ENCODE results near the gene LCOR.

The LCOR gene

DNA sequence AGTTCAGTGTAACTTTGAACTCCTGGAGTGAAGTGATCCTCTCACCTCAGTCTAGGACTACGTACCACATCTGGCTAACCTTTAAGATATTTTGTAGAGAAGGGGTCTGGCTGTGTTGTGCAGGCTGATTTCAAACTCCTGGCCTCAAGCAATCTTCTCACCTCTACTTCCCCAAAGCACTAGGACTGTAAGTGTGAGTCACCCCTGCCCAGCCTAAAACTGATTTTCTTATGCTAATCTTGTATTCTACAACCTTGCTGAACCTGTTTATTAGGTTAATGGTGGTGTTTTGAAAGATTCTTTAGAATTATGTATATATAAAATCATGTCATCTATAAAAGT lies 58.0 kb downstream of the LCOR start:
- no peak for DNase-seq (ENCODE audit: low read depth)

DNA sequence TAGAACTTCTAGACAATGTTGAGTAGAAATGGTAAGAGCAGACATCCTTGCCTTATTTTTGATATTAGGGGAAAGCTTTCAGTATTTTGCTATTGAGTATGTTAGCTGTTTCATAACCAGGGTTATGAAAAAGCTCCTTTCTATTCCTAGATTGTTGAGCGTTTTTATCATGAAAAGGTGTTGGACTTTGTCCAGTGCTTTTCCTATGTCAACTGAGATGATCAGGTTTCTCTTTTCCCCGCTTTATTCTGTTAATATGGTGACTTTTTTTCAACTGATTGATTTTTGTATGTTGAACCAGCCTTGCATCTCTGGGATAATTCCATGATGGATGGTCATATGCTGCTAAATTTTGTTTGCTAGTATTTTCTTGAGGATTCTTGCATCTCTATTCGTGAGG lies 58.5 kb downstream of the LCOR start:
- no peak for DNase-seq (ENCODE audit: low read depth)

DNA sequence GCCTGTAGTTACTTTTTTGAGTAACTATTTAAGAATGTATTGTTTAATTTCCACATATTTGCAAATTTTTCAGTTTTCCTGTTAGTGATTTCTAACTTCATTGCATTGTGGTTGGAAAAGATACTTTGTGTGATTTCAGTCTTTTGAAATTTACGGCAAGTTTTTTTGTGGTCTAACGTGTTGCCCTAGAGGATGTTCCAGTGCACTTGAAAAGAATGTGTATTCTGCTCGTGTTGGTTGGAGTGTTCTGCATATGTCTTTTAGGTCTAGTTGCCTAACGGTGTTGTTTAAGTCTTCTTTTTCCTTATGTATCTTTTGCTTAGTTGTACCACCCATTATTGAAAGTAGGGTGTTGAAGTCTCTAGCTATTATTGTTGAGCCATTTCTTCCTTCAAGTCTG lies 59.7 kb downstream of the LCOR start:
- no peak for DNase-seq (ENCODE audit: low read depth)

DNA sequence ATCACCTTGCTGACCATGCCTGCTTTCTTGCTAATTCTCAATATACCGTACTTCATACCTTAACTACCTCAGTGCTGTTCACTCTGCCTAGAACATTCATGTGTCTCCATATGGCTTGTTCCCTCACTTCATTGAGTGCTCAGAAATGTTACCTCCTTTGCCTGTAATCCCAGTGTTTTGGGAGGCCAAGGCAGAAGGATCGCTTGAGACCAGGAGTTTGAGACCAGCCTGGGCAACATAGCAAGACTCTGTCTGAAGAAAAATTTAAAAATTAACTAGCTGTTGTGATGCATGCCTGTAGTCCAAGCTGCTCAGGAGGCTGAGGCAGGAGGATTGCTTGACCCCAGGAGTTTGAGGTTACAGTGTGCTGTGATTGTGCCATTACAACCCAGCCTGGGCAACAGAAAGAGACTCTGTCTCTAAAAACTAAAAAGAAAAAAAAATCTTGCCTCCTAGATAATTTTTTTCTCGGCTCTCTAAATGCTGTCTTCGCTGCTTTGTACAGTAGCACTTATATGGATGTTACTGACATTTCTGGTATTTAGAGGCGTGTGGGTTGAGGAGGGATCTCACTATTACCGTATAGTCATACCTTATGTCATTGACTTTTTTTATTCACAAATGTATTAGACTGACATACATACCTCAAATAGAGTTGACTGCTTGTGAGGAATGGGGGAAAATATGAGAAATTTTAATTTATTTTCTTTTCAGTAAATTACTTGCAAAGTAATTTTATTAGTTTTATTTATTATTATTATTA lies 63.7 kb downstream of the LCOR start:
- DNase-seq (ENCODE audit: low read depth) = no peak

DNA sequence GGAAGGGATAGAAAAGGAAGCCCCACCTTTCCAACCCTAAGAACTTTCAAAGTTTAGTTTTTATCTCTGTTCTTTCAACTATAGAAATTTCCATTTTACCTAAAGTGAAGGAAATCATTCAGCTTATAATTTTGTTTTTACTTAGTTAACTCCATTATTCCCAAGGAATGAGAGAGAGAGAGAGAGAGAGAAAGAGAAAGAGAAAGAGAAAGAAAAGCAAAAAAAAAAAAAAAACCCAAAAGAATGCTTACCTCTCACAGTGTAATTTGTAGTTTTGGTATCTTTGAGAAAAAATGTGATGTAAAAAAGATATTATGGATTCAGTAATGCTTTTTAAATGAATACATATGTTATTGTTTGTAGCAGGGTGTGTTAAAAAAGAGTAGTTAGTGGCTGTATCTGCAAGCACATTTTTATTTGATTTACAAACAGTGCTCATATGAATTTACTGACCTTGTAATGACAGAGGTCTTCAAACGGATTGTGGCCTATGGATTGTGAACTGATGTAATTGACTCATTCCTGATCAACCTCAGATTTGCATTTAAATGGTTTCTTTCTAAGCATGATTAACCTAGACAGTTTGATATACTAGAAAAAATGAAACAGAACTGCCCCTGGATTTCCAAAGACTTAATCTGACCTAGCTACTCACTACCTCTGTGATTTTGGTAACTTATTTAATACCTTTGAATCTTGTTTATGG lies 64.9 kb downstream of the LCOR start:
- no peak for DNase-seq (ENCODE audit: low read depth)

DNA sequence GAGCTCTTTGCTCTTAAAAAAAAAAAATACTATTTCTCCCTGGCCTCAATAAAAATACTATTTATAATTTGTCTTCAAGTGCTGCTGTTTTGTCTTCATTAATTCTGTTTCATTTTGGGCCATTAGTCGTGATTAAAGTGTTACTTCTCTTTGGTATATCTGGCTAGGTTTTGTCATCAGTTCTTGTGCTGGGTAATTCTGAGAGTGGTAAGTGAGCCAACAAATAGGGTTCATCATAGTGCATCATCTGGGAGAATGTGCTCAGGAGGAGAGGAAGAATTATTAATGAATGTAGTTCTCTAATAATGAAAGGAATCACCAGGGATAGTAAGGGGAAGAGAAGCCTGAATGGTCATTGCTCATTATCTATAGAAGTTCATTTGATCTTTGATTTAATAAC lies 70.0 kb downstream of the LCOR start:
- no peak for DNase-seq (ENCODE audit: low read depth)

DNA sequence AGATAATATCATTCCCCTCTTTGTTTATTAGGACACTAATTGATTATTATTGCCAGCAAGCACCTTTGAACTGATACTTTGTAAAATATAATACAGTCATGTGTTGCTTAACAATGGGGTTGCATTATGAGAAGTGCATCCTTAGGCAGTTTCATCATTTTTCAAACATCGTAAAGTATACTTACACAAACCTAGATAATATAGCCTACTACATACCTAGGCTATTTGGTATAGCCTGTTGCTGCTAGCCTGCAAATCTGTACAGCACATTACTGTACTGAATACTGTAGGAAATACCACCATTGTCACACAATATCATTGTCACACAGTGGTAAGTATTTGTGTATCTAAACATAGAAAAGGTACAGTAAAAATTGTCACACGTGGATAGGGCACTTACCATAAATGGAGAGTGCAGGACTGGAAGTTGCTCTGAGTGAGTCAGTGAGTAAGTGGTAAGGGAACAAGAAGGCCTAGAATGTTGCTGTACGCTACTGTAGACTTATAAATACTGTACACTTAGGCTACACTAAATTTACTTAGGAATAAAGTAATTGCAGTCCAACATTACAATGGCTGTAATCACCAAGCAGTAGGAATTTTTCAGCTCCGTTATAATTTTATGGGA lies 70.7 kb downstream of the LCOR start:
- no peak for DNase-seq (ENCODE audit: low read depth)

DNA sequence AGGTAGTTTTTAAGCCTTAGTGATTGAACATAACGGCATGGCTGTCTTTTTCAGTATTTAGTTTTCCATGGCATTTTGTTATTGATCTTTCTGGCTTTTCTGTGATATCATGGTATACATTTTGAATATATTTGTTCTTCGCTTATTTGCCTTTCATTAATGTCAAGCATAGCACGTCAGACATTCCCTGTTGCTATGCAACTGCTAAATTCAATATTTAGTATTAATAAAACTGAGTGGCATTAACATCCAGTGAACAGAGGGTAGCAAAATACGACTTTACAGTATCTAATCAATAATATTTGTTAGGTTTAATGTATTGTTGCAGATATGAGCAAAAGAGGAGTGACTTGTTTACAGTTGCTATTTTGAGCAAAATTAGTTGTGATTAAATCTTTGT lies 72.5 kb downstream of the LCOR start:
- DNase-seq (ENCODE audit: low read depth) = no peak

DNA sequence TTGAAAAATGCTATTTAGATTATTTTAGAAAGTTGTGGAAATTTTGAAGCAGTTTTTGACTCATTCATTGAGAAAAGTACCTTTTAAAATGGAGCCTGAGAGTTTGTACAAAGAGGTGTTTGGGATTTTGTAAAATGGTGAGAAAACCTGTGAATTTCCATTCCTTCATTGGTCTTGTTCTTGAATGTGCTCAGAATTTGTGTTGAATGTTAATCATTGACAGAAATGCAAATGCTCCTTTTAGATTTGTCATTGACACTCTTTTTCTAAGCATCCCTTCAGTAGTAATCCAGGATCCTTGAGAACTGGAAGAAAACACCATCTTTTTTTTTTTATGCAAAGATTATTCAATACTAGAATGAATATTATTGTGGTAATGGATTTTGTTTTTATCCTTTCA lies 74.8 kb downstream of the LCOR start:
- no peak for DNase-seq (ENCODE audit: low read depth)

DNA sequence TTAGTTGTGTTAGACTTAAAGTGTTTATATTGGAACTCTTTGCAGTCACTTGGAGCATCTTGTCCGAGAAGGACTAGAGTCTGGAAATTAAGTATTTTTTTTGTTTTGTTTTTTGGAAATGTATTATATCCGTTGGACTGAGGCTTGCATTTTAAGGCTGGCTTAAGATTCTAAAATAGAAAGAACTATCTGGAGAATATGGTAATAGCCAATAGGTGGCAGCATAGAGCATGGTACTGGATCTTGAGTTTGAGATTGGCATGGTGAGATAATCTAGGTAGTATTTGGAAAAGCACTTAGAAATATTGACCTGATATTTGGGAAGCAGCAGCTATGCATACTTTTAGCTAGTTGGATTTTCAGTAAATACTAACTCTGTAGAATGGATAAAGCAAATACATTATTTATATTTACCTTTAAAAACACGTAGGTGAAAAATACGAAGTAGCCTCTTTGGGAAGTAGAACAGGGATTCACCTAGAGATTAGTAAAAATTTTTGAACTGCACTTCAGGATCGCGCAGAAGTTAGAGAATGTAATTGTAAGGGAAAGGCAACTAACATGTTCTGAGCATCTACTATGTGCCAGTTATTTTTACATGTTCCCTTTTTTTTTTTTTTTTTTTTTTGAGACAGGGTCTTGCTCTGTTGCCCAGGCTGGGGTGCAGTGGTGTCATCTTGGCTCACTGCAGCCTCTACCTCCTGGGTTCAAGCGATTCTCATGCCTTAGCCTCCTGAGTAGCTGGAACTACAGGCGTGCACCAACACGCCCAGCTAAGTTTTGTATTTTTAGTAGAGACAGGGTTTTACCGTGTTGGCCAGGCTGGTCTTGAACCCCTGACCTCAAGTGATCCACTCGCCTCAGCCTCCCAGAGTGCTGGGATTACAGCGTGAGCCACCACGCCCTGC lies 78.6 kb downstream of the LCOR start:
- no peak for DNase-seq (ENCODE audit: low read depth)

DNA sequence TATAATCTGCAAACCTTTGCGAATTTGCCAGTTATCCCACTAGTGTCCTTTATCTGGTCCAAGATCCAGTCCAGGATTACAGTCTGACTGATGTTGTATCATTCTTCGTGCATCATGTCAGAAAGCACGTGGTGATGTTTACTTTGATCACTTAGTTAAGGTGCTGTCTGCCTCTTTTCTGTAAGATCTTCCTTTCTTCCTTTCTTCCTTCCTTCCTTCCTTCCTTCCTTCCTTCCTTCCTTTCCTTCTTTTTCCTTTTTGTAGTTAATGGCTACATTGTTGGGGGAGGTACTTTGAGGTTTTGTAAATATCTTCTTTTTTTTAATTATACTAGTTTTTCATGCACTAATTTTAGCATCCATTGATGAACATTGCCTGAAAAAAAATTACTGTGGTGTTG lies 80.3 kb downstream of the LCOR start:
- no peak for DNase-seq (ENCODE audit: low read depth)

DNA sequence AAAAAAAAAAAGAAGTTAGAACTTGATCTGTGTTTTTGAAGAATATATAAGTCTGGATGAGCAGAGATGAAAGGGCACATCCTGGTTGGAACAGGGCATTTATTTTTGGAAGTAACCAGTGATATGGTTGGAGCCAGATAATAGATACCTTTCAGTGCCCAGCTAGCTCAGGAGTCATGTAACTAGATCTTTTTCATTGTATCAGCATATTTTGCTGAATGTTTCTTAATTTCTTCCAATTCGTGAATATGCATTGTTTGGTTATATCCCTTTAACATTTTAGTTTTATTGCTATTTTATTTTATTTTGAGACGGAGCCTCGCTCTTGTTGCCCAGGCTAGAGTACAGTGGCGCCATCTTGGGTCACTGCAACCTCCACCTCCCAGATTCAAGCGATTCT lies 81.8 kb downstream of the LCOR start:
- no peak for DNase-seq (ENCODE audit: low read depth)

DNA sequence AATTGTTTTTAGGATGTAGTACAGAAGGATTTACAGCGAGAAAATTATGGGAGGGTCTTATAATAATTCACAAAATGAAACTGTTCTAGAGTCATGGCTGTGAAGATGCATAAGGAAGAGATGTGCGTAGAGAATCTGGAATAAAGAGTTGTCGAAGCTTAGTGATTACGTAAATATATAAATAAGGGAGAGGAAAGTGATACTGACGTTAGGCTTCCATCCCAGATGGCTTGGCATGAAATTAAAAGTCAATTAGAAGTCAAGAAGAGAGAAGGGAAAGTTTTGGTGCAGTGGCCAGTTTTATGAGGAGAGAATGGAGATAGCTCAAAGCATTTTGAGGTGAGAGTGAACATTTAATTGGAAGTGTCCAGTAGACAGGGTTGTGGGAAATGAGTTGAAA lies 85.5 kb downstream of the LCOR start:
- no peak for DNase-seq (ENCODE audit: low read depth)

DNA sequence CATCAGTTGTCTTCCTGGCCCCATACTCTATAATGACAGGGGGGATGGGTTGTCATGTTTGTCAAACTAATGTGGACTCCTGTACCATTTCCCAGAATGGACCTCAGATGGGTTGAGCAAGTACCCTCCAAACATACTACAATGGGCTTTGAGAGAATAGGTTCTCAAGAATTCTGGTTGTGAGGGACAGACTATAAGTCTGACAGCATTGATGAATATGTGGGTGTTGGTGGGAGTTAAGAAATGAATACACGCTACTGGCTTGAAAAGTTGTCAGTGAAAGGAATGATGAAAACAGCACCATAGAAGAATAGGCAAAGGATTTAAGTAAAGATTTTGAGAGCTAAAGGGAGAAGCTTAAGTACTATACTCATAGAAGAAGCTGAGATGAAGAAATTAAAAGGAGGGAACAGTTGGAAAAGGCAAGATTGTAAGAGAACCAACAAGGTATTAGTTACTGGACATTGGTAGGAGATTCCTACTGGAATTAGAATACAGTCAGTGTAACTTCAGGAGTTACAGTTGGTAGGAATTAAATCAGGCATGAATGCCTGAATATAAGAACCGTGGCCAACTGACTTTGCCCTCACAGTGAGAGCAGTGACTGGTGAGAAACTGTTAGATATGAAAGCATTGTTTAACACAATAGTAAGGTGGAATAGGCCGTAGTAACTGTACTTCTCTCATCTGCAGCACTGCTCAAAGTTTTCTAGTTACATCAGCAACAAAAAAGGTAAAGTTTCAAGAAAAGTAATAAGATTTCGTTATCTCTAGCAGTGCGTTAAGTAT lies 86.3 kb downstream of the LCOR start:
- no peak for DNase-seq (ENCODE audit: low read depth)

DNA sequence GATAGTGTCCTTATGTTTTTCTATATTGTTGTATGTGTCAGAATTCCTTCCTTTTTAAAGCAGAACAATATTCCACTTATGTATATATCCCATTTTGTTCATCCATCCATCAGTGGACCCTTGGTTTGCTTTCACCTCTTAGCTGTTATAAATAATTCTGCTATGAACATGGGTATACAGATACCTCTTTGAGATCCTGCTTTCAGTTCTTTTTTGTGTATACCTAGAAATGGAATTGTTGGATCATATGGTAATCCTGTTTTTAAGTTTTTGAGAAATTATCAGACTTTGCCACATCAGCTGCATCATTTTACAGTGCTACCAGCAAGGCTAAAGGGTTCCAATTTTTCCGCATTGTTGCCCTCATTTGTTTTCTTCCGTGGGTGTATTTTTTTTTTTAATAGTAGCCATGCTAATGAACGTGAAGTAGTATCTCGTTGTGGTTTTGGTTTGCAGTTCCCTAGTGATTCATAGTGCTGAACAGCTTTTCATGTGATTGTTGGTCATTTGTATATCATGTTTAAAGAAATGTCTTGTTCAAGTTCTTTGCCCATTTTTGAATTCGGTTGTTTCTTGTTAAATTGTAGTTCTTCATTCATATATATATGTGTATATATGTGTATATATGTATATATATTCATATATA lies 87.8 kb downstream of the LCOR start:
- DNase-seq (ENCODE audit: low read depth) = no peak

DNA sequence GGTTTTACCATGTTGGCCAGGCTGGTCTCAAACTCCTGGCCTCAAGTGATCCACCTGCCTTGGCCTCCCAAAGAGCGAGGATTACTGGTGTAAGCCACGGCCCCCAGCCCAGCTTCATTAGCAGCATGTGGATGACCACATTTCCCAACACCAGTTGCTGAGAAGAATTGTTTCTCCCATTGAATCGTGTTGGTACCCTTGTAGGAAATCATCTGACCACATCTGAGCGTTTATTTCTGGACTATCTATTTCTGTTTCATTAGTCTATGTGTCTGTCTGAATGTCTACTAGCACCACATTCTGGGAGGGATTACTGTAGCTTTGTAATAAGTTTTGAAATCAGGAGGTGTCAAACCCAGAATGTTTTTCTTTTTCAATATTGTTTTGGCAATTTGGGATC lies 89.6 kb downstream of the LCOR start:
- no peak for DNase-seq (ENCODE audit: low read depth)

DNA sequence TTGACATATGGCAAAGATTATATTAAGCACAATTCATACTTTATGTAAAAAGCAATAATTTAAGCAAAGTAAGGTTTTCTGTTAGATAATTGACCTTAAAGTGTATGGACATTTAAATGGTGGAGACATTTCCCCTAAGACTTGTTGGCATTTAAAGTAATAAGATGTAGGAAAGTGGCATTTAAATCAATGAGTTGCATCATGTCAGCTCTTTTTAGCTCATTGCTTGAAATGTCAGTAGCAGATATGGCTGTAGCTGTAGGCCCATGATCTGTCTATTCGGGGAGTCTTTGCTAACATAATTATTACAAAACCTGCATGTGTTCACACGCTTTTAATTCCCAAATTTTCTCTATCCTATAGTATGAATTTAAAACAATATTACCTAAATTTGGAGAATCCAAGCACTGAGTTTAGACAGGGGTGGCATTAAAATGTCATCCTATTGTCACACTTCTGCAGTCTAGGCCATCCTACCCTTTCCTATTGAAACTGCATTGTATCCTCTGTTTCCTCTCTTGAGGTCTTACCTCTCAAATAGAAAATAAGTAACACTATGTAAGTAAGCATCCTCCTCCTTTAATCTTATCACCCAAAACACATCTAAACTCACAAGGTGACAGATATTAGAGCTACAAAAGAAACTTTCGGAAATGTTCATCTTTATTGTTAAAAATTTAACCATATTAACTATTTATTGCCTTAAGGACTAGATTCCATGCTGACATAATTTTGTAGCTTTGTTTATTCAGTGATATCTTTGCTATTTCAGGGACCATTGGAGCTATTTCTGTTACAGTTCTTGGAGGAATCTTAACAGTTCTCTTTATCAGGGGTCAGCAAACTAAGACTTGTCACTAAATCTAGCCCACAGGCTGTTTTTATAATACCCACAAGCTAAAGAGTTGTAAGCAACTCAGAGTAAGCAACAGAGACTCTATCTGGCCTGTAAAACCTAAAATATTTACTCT lies 91.2 kb downstream of the LCOR start:
- DNase-seq (ENCODE audit: low read depth) = no peak

DNA sequence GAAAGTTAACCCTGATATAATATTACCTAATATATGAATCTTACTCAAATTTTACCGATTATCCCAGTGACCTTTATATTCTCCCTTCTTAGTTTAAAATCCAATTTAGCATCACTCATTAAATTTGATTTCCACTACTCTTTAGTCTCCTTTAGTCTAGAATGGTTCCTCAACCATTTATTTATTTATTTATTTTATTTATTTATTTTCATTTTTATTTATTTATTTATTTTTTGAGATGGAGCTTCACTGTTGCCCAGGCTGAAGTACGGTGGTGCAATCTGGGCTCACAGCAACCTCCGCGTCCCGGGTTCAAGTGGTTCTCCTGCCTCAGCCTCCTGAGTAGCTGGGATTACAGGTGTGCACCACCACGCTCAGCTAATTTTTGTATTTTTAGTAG lies 92.8 kb downstream of the LCOR start:
- DNase-seq (ENCODE audit: low read depth) = no peak

DNA sequence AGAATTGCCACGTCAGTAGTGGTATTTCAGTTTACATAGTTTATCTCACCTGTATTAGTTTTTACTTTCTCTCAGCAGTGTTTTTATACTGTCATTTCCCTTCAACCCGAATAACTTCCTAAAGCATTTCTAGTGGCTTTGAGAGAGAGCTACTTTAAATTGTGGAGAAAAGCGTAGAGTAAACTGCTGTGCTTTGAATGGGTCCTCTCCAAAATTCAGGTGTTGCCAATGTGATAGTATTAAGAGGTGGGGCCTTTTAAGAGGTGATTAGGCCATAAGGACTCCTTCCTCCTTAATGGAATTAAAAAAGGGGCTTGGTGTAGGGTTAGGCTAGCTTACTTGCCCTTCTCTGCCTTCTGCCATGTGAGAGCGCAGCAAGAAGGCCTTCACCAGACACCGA lies 98.4 kb downstream of the LCOR start:
- DNase-seq (ENCODE audit: low read depth) = no peak

DNA sequence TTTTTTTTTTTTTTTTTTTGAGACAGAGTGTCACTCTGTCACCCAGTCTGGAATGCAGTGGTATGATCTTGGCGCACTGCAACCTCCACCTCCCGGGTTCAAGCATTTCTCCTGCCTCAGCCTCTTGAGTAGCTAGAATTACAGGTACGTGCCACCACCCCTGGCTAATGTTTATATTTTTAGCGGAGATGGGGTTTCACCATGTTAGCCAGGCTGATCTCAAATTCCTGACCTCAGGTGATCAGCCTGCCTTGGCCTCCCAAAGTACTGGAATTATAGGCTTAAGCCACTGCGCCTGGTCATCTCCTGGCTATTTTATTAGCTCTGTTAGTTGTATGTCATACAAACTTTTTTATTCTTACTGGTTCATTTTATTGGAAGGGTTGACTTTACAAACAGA lies 103.0 kb downstream of the LCOR start:
- DNase-seq (ENCODE audit: low read depth) = no peak
